ENCODE results near the gene PRPF18. TPM values are rescaled to one million over a fixed set of nuclear protein-coding genes. Genes with fewer than 3 reads are reported as not detected.

PRPF18 gene
- total and polyA plus RNA-seq, 8 donors = 9.8 to 51.8 (median 21.7) TPM

Other genes starting within 250 kb of the PRPF18 start
- 10 to 100 TPM; 15.2 to 63.0 (median 20.3) TPM for gene SEPHS1, start 238.7 kb upstream of the PRPF18 start, total RNA-seq
- 10 to 100 TPM; 19.7 to 40.5 (median 31.8) TPM for gene SEPHS1, start 238.7 kb upstream of the PRPF18 start, polyA plus RNA-seq
- gene BEND7, start 58.0 kb upstream of the PRPF18 start, total RNA-seq = 10 to 100 TPM; 19.6 to 32.1 (median 23.5) TPM
- 10 to 100 TPM in 1 of 3 donors, 1 to 10 TPM in 2; 4.6 to 11.1 (median 9.6) TPM for gene BEND7, start 58.0 kb upstream of the PRPF18 start, polyA plus RNA-seq

Measured in stomach (tissue), 8 donors.